OCI-LY3 (cell line): ENCODE data around the gene ERP44.

Experiments
- H2AFZ ChIP-seq: fragments of 200-600, 300-600 bp; shearing (Covaris generic); 2 replicates; pipeline ENCODE4 v1.6.0; 2014; ENCODE audit warnings: antibody characterized with exemption, low read depth, low read length
- H3K27ac ChIP-seq: fragments of 200-600, 300-600 bp; sonication (generic); 2 replicates; pipeline ENCODE4 v1.5.1; 2014; ENCODE audit warnings: mild to moderate bottlenecking, low read length, moderate library complexity, mixed read lengths
- H3K27me3 ChIP-seq: fragments of 200-600, 300-600 bp; sonication (generic); 2 replicates; pipeline ENCODE4 v1.6.1; 2014; ENCODE audit warnings: low read depth, low read length, mixed read lengths
- H3K36me3 ChIP-seq: fragments of 200-600, 300-600 bp; sonication (generic); replicated peaks from 2 replicates; pipeline ENCODE3; 2014; ENCODE audit warnings: low read depth, low read length, mixed read lengths
- H3K4me1 ChIP-seq: fragments of 300-600, 200-600 bp; sonication (generic); 2 replicates; pipeline ENCODE4 v1.6.1; 2014; ENCODE audit warnings: low read length, mixed read lengths
- H3K4me2 ChIP-seq: fragments of 200-600, 300-600 bp; sonication (generic); 2 replicates; pipeline ENCODE4 v1.6.1; 2014; ENCODE audit warnings: low read length, mixed read lengths
- H3K4me3 ChIP-seq: fragments of 300-600, 200-600 bp; sonication (generic); 2 replicates; pipeline ENCODE4 v1.5.1; 2014; ENCODE audit warnings: antibody characterized with exemption, mild to moderate bottlenecking, low read length, moderate library complexity
- H3K79me2 ChIP-seq: fragments of 300-600, 200-600 bp; shearing (Covaris generic); 2 replicates; pipeline ENCODE4 v1.6.1; 2014; ENCODE audit warnings: mild to moderate bottlenecking, low read length, mixed read lengths
- H3K9ac ChIP-seq: fragments of 300-600, 200-600 bp; shearing (Covaris generic); 2 replicates; pipeline ENCODE4 v1.6.0; 2014; ENCODE audit warnings: mild to moderate bottlenecking, low read length, moderate library complexity
- H3K9me3 ChIP-seq: fragments of 200-600, 300-600 bp; shearing (Covaris generic); 2 replicates; pipeline ENCODE4 v1.6.1; 2014; ENCODE audit warnings: low read length, mixed read lengths; ENCODE audit not compliant: insufficient read depth
- H4K20me1 ChIP-seq: fragments of 200-600, 300-600 bp; sonication (generic); 2 replicates; pipeline ENCODE4 v1.6.1; 2016; ENCODE audit warnings: low read length, mixed read lengths; ENCODE audit not compliant: insufficient read depth
- CTCF ChIP-seq: fragments of 200-600, 300-600 bp; sonication (generic); IDR thresholded peaks from 2 replicates; pipeline ENCODE4 v1.5.1; 2014; ENCODE audit warnings: antibody characterized with exemption, low read length, low read depth
- EZH2phosphoT487 ChIP-seq: fragments of 200-600 bp; shearing (Covaris generic); IDR thresholded peaks from 2 replicates; pipeline ENCODE4 v1.6.1; 2018; ENCODE audit warnings: antibody characterized with exemption, mixed run types, low read depth

The ERP44 gene

GRCh38 chr9:99953861-99954507 lies 144.8 kb downstream of the ERP44 start:
- peaks cover 17% of the 10 kb centered on the region for H3K36me3 ChIP-seq
- H3K9ac ChIP-seq = no peak overlapping the region
- peaks cover 18% of the 10 kb centered on the region for H3K4me1 ChIP-seq
- peak overlapping the region; percentile 35 for H3K4me3 ChIP-seq
- no peaks in the 10 kb centered on the region for H3K9me3 ChIP-seq
- H3K27ac ChIP-seq = peak overlapping the region; percentile 64
- no peaks in the 10 kb centered on the region for H4K20me1 ChIP-seq
- H3K27me3 ChIP-seq = no peaks in the 10 kb centered on the region
- no peak overlapping the region for H2AFZ ChIP-seq
- H3K79me2 ChIP-seq = no peaks in the 10 kb centered on the region
- H3K4me2 ChIP-seq = peak overlapping the region; percentile 61
- TF ChIP-seq EZH2phosphoT487 (no peak), CTCF (no peak)

GRCh38 chr9:99948896-99949295 lies 149.9 kb downstream of the ERP44 start:
- no peak overlapping the region for H3K4me3 ChIP-seq
- H3K9me3 ChIP-seq = no peaks in the 10 kb centered on the region
- no peaks in the 10 kb centered on the region for H3K27me3 ChIP-seq
- H3K4me2 ChIP-seq = no peak overlapping the region
- peaks cover 4% of the 10 kb centered on the region for H3K4me1 ChIP-seq
- no peak for TF ChIP-seq CTCF
- no peak for TF ChIP-seq EZH2phosphoT487
- no peak overlapping the region for H3K9ac ChIP-seq
- H2AFZ ChIP-seq = no peak overlapping the region
- H3K27ac ChIP-seq = no peak overlapping the region
- no peaks in the 10 kb centered on the region for H4K20me1 ChIP-seq
- no peaks in the 10 kb centered on the region for H3K79me2 ChIP-seq
- peaks cover 12% of the 10 kb centered on the region for H3K36me3 ChIP-seq

GRCh38 chr9:99948482-99948881 lies 150.3 kb downstream of the ERP44 start:
- Histone ChIP-seq H3K9me3 (no peaks in the 10 kb centered on the region), H4K20me1 (no peaks in the 10 kb centered on the region), H3K9ac (no peak overlapping the region), H3K27me3 (no peaks in the 10 kb centered on the region), H3K27ac (no peak overlapping the region), H3K4me1 (peaks cover under 1% of the 10 kb centered on the region; the same call in 1 of the 2 replicates), H3K4me3 (no peak overlapping the region), H2AFZ (no peak overlapping the region), H3K36me3 (peaks cover 11% of the 10 kb centered on the region), H3K4me2 (no peak overlapping the region), H3K79me2 (no peaks in the 10 kb centered on the region)
- TF ChIP-seq EZH2phosphoT487 = no peak
- TF ChIP-seq CTCF = no peak

GRCh38 chr9:99947395-99947794 lies 151.4 kb downstream of the ERP44 start:
- Histone ChIP-seq H3K4me2 (no peak overlapping the region), H2AFZ (no peak overlapping the region), H3K4me3 (no peak overlapping the region), H3K9me3 (no peaks in the 10 kb centered on the region), H3K27me3 (no peaks in the 10 kb centered on the region), H4K20me1 (no peaks in the 10 kb centered on the region), H3K4me1 (no peaks in the 10 kb centered on the region), H3K27ac (no peak overlapping the region), H3K79me2 (no peaks in the 10 kb centered on the region), H3K9ac (no peak overlapping the region), H3K36me3 (peaks cover 7% of the 10 kb centered on the region)
- TF ChIP-seq EZH2phosphoT487 (no peak), CTCF (no peak)
